SU-DHL-6 (cell line): Measurements from ENCODE around the gene PDE4D.
A peak's percentile ranks its signal among the peaks of the same experiment; 100 is the strongest.

Experiments used
- CTCF ChIP-seq: fragments of 200-600 bp; sonication (generic); IDR thresholded peaks from one replicate; pipeline ENCODE4 v1.5.1; 2017; ENCODE audit warnings: antibody characterized with exemption, mild to moderate bottlenecking, low read length, moderate library complexity; ENCODE audit not compliant: insufficient read depth, poor library complexity, severe bottlenecking
- EZH2phosphoT487 ChIP-seq: fragments of 200-600 bp; sonication (generic), shearing (Covaris generic); conservative IDR thresholded peaks from 2 replicates; pipeline ENCODE4 v1.6.1; 2018; ENCODE audit warnings: mild to moderate bottlenecking, antibody characterized with exemption, low read length, moderate library complexity, mixed read lengths

- TF ChIP-seq CTCF: peak; percentile 66
- no peak for TF ChIP-seq EZH2phosphoT487
Observed at GRCh38 chr5:59673438-59674058, 220.0 kb downstream of the PDE4D start.
